ENCODE measurements around the gene MATK.
A peak's percentile ranks its signal among the peaks of the same experiment; 100 is the strongest.
"Not testable (repeated sequence)": the region's sequence is repeated elsewhere in the genome, so short reads cannot be mapped to it uniquely, and the experiment has no call there.

The MATK gene

DNA sequence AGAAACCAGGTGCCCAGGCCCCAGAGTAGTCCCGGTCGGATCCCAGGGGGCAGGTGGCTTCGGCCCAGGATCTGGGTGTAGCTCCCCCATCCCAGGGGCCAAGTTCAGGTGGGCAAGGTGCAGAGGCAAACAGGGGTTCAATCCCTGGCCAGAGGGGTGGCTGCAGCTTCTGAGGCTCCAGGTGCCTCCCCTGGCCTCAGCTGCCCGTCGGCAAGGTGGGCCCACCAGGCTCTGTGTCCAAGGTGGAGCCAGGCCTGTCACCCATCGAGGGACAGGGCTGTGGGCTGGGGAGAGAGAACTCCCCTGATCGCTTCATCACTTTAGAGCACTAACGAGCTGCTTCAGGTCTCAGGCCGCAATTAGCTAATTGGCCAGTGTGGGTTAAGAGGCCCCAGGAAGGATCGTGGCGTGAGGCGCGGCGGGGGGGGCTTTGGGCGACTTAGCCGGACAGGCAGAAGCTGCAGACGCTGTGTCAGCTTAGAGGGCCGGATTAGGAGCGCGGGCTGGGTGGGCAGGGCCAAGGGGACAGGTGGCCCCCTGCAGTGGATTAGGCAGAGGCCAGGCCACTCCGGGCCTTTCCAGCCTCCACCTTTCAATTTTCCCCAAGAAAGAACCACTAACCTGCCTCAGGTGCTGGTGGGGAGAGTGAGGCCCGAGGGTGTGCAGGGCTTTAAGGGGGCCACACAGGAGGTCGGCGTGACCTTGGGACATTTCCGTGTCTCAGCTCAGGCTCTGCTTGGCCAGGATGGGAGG lies 11.4 kb downstream of the MATK start:
- Mint-ChIP-seq H3K27ac (no peak overlapping the region), H3K4me1 (ENCODE audit: low read depth) (peaks cover 2% of the 10 kb centered on the region)

GRCh38 chr19:3773814-3774515 lies 12.2 kb downstream of the MATK start:
- no peaks in the 10 kb centered on the region for H3K27me3 Mint-ChIP-seq (ENCODE audit: low read depth)
- H3K4me3 Mint-ChIP-seq, result no peak overlapping the region
- no peak overlapping the region for H3K27ac Mint-ChIP-seq

More for the DNA sequence above, 11.4 kb downstream of the MATK start:
- Mint-ChIP-seq H3K9me3 (no peaks in the 10 kb centered on the region), H3K4me3 (no peak overlapping the region), H3K36me3 (ENCODE audit: low read depth) (peaks cover 2% of the 10 kb centered on the region), H3K27me3 (ENCODE audit: low read depth) (no peaks in the 10 kb centered on the region)

GRCh38 chr19:3771906-3772455 lies 14.2 kb downstream of the MATK start, which contains the start of gene RAX2:
RAX2 (minus strand) TSS chr19:3772228; CDS start chr19:3771742, 486 bp downstream.
- Mint-ChIP-seq H3K36me3 (ENCODE audit: low read depth) (peaks cover 7% of the 10 kb centered on the region), H3K27ac (no peak within 1 kb of the TSS), H3K9me3 (no peaks in the 10 kb centered on the region), H3K27me3 (ENCODE audit: low read depth) (no peaks in the 10 kb centered on the region), H3K4me1 (ENCODE audit: low read depth) (peaks cover 2% of the 10 kb centered on the region), H3K4me3 (no peak within 1 kb of the TSS)

More at GRCh38 chr19:3773814-3774515, 12.2 kb downstream of the MATK start:
- peaks cover 2% of the 10 kb centered on the region for H3K4me1 Mint-ChIP-seq (ENCODE audit: low read depth)
- H3K9me3 Mint-ChIP-seq, result no peaks in the 10 kb centered on the region
- peaks cover 4% of the 10 kb centered on the region for H3K36me3 Mint-ChIP-seq (ENCODE audit: low read depth)

DNA sequence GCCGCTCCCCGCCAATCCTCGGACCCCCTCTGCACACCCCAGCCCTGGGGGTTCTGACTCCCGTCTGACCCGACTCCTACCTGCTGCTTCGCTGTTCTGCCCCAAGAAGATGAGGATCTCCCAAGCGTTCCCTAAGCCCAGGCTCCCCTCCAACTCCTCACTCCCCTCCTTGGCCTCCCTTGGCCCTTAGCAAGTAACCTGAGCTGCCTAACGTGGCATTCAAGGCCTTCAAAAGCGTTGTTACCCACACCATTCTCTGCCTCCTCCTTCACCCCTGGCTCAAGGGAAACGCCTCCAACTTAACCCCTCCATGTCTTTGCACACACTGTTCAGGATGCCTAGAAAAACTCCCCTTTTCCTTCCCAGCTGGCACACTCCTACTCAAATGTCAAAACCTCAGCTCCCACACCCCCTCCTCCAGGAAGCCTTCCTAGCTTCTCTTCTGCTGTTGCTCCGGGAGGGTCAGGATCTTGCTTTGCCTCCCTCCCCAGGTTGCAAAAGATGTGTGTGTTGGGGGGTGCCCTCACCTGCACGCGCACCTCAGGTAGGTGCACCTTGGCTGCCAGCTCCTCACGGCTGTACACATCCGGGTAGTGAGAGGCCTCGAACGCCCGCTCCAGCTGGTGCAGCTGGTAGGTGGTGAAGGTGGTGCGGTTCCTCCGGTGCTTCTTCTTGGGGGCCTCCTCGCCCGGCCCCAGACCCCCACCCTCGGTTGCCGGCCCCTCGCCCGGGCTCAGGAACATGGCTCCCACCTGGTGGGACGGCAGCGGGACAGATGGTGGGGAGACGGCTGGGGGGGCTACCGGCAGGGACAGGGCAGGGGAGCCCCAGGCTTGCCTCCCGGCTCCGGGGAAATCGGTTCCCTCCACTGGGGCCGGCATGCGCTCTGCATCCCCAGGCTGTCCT lies 14.9 kb downstream of the MATK start:
- no peaks in the 10 kb centered on the region for H3K9me3 Mint-ChIP-seq
- H3K4me1 Mint-ChIP-seq (ENCODE audit: low read depth), result peaks cover 9% of the 10 kb centered on the region
- H3K4me3 Mint-ChIP-seq, result no peak overlapping the region
- no peak overlapping the region for H3K27ac Mint-ChIP-seq
- H3K36me3 Mint-ChIP-seq (ENCODE audit: low read depth), result peaks cover 12% of the 10 kb centered on the region
- no peaks in the 10 kb centered on the region for H3K27me3 Mint-ChIP-seq (ENCODE audit: low read depth)

DNA sequence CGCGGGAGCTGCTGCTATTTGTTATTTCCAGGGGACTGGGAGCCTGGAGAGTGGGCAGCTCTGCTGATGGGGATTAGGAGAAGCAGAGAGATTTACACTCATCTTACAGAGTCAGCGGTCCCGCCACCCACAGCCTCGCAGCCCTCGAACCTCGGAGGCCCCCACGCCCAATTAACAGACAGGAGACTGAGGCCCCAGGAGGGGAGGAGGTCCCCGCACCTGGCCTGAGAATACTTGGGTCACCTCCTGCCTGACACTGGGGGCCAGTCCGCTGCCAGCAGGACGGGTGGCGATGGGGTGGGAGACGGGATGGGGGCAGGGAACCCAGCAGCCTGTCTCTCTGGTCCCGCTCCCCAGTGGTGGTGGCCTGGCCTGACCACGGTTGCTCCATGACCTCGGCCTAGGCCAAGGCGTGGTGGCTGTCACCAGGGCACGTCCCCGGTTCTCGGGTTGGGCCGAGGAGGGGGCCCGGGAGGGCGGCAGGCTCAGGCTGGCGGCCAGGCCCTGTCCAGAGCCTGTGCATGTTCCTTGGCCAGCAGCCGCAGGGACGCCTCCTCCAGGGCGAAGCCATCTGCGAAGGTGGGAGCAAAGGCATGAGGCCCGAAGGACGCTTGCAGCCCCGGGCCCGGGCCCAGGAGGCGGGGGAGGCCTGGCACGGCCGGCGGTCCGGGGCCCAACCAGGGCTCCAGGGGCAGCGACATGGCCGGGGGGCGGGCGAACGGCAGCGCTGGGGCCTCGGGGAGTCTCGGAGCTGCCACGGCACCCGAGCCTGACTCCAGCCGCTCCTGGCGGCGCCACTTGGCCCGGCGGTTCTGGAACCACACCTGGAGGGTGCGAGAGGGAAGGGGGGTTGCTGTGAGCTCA lies 15.8 kb downstream of the MATK start:
- H3K9me3 Mint-ChIP-seq, result no peaks in the 10 kb centered on the region
- H3K27me3 Mint-ChIP-seq (ENCODE audit: low read depth), result no peaks in the 10 kb centered on the region
- H3K27ac Mint-ChIP-seq, result no peak overlapping the region
- H3K36me3 Mint-ChIP-seq (ENCODE audit: low read depth), result peaks cover 13% of the 10 kb centered on the region
- peaks cover 10% of the 10 kb centered on the region for H3K4me1 Mint-ChIP-seq (ENCODE audit: low read depth)
- no peak overlapping the region for H3K4me3 Mint-ChIP-seq

- Mint-ChIP-seq H3K27ac (no peak overlapping the region), H3K9me3 (no peaks in the 10 kb centered on the region), H3K4me1 (ENCODE audit: low read depth) (peaks cover 10% of the 10 kb centered on the region), H3K4me3 (no peak overlapping the region), H3K36me3 (ENCODE audit: low read depth) (peaks cover 13% of the 10 kb centered on the region), H3K27me3 (ENCODE audit: low read depth) (no peaks in the 10 kb centered on the region)
Measured at GRCh38 chr19:3769494-3769893, 16.7 kb downstream of the MATK start.

- H3K4me3 Mint-ChIP-seq, result no peak overlapping the region
Measured at GRCh38 chr19:3768748-3769099, 17.5 kb downstream of the MATK start.

DNA sequence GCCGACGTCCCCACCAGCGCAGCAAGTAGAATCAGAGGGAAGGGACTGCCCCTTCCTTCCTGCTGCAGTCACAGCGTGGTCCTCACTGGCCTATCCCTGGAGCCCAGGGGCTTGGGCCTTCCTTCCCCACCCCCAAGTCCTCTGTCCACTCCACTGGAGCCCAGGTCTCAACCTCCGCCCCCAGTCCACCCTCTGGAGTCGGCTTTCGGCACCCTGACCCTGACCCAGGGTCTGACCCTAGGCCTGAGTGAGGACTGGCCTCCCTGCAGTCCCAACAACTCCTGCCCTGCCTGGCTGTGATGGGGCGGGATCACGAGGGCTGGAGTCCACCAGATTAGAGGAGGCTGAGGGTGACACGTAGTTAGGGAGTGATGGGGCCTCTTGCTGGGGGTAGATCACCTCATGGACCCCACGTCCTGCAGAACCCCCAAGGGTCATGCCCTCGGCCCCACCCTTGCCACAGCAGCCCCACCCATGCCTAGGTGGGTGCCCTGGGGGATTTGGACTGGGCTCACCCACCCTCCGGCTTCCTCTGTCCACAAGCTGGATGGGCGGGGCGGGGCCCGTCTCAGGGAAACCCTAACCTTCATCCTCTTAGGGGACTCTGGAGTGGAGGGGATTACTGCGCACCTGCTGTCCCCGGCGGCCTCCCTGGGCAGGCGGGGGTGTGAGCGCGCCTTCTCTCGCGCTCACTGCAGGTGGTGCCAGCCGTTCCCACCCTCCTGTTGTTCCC lies 18.0 kb downstream of the MATK start:
- H3K36me3 Mint-ChIP-seq (ENCODE audit: low read depth), result peaks cover 13% of the 10 kb centered on the region
- H3K4me3 Mint-ChIP-seq, result no peak overlapping the region
- no peaks in the 10 kb centered on the region for H3K9me3 Mint-ChIP-seq
- H3K4me1 Mint-ChIP-seq (ENCODE audit: low read depth), result peaks cover 10% of the 10 kb centered on the region
- H3K27me3 Mint-ChIP-seq (ENCODE audit: low read depth), result no peaks in the 10 kb centered on the region
- H3K27ac Mint-ChIP-seq, result no peak overlapping the region

More at GRCh38 chr19:3768748-3769099, 17.5 kb downstream of the MATK start:
- peaks cover 13% of the 10 kb centered on the region for H3K36me3 Mint-ChIP-seq (ENCODE audit: low read depth)
- H3K27ac Mint-ChIP-seq, result peak overlapping the region; percentile 59
- H3K9me3 Mint-ChIP-seq, result no peaks in the 10 kb centered on the region
- H3K27me3 Mint-ChIP-seq (ENCODE audit: low read depth), result no peaks in the 10 kb centered on the region
- H3K4me1 Mint-ChIP-seq (ENCODE audit: low read depth), result peaks cover 9% of the 10 kb centered on the region

DNA sequence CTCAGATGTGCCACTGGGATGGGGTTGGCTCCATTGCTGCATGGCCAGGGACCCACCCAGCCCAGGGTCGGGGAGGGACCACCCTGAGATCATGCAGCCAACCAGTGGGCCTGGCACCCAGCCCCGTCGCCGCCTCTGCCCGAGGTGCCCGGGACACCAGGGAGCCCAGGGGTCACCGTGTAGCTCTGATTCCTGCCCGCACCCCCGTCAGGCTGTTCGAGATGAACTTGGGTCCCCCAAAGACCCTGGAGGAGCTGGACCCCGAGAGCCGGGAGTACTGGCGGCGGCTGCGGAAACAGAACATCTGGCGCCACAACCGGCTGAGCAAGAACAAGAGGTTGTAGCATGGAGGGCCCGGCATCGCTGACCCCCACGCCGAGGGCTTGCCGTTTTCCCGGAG lies 19.1 kb downstream of the MATK start:
- H3K27ac Mint-ChIP-seq, result peak overlapping the region; percentile 89
- H3K9me3 Mint-ChIP-seq, result no peaks in the 10 kb centered on the region
- H3K4me1 Mint-ChIP-seq (ENCODE audit: low read depth), result peaks cover 15% of the 10 kb centered on the region
- H3K27me3 Mint-ChIP-seq (ENCODE audit: low read depth), result peaks cover 3% of the 10 kb centered on the region
- peaks cover 17% of the 10 kb centered on the region for H3K36me3 Mint-ChIP-seq (ENCODE audit: low read depth)
- H3K4me3 Mint-ChIP-seq, result no peak overlapping the region

GRCh38 chr19:3766520-3766919 lies 19.7 kb downstream of the MATK start:
- H3K4me1 Mint-ChIP-seq (ENCODE audit: low read depth), result peaks cover 20% of the 10 kb centered on the region
- H3K27me3 Mint-ChIP-seq (ENCODE audit: low read depth), result peaks cover 3% of the 10 kb centered on the region
- no peaks in the 10 kb centered on the region for H3K9me3 Mint-ChIP-seq
- peaks cover 17% of the 10 kb centered on the region for H3K36me3 Mint-ChIP-seq (ENCODE audit: low read depth)
- peak overlapping the region; percentile 89 for H3K27ac Mint-ChIP-seq
- H3K4me3 Mint-ChIP-seq, result peak overlapping the region; percentile 34

GRCh38 chr19:3765757-3766156 lies 20.4 kb downstream of the MATK start:
- not testable (repeated sequence) for H3K9me3 Mint-ChIP-seq; H3K4me3 Mint-ChIP-seq; H3K27ac Mint-ChIP-seq; H3K27me3 Mint-ChIP-seq (ENCODE audit: low read depth)
- H3K36me3 Mint-ChIP-seq (ENCODE audit: low read depth), result peaks cover 19% of the 10 kb centered on the region
- H3K4me1 Mint-ChIP-seq (ENCODE audit: low read depth), result peaks cover 23% of the 10 kb centered on the region

DNA sequence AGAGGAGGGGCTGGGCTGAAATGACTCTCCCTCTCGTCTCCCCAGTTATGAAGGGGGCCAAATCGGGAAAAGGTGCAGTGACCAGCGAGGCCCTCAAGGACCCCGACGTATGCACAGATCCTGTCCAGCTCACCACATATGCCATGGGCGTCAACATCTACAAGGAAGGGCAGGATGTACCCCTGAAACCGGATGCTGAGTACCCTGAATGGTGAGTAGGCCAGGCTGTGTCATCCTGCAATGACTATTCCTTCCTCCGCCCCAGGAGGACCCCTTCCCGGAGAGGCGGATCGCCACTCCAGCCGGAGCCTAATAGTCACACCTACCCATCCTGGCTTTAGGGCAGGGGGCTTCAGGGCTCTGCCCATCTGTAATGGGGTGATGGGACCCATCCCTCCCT lies 21.1 kb downstream of the MATK start:
- H3K4me3 Mint-ChIP-seq, result no peak overlapping the region
- peaks cover 23% of the 10 kb centered on the region for H3K4me1 Mint-ChIP-seq (ENCODE audit: low read depth)
- H3K9me3 Mint-ChIP-seq, result no peaks in the 10 kb centered on the region
- peaks cover 19% of the 10 kb centered on the region for H3K36me3 Mint-ChIP-seq (ENCODE audit: low read depth)
- no peak overlapping the region for H3K27ac Mint-ChIP-seq
- peaks cover 3% of the 10 kb centered on the region for H3K27me3 Mint-ChIP-seq (ENCODE audit: low read depth)
